ENCODE measurements around the gene CORO2A. TPM values are rescaled to one million over a fixed set of nuclear protein-coding genes. Genes with fewer than 3 reads are reported as not detected.

CORO2A gene
- total and polyA plus RNA-seq, 10 of the 15 experiments (the other 5 are each of a cell fraction or from before 2014, with no cell fraction given), result 1.0 to 5.3 (median 3.5) TPM

DNA sequence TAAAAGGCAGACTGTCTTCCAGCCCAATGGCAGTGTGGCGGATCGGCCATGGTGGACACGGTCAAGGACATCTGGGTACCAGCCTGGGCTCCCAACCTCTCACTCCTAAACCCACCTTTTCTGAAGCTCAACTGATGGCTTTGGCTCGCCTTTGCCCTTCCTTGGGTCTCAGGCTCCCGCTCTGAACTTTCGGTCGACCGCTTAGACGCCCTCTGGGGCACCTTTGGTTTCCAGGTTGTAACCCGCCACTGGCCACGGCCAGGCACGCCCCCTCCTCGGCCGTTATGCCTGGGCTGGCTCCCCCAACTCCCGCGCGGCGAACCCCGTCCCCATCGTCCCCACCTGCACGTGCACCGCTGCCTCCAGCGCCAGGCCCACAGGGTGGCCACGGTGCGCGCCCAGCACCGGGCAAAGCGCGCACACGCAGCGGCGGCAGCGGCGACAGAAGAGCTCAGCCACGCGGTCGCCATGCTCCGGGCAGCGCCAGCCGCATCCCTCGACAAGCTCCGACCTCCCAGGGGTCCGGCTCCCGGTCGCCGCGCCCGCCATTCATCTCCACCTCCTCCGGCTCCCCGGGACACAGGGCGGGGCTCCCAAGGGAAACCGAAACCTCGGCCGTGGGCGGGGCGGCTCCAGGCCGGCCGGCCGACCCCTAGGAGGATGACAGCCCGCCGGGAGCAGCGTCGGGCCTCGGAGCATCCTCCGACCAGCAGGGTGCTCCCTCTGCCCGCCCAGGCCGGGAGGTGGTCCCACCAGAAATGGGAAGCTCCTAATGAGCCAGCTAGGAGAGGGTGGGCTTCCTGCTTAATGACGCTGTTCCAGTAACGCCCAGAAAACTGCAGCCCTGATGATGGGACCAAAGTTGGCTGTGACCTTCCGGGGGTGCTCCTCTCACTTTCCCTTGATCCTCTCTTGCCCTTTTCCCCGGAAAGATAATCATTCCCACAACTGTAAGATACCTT lies 73.5 kb downstream of the CORO2A start, which contains the start of gene TRIM14 (continued):
- TF ChIP-seq PKNOX1 (IDR thresholded peaks at IDR 0.05), result 0 out of 2 replicates have a peak, but pooled peaks have one; percentile 35
- no peak for TF ChIP-seq ZNF207 (IDR thresholded peaks at IDR 0.05; ENCODE audit: borderline replicate concordance)
- TF ChIP-seq CEBPZ (IDR thresholded peaks at IDR 0.05; ENCODE audit: low read depth, low read length), result no peak
- peak; percentile 82 for TF ChIP-seq DPF2 (IDR thresholded peaks at IDR 0.05)
- TF ChIP-seq EGR1 (IDR thresholded peaks at IDR 0.05; ENCODE audit: borderline replicate concordance in 1 of 2, low read depth in 2 of 2, low read length in 2 of 2), result peak in 1 of 2 experiments; percentile 50; a peak in 1 of 3 replicates
- TF ChIP-seq RB1 (IDR thresholded peaks at IDR 0.05; ENCODE audit: borderline replicate concordance), result 0 out of 2 replicates have a peak, but pooled peaks have one; percentile 54
- peak; percentile 90 for TF ChIP-seq IKZF1 (conservative IDR thresholded peaks at IDR 0.05)
- peak; percentile 88; the same call in 1 of the 2 replicates for TF ChIP-seq NFXL1 (IDR thresholded peaks at IDR 0.05; ENCODE audit: borderline replicate concordance)
- TF ChIP-seq CBX5 (IDR thresholded peaks at IDR 0.05; ENCODE audit: low read depth), result no peak
- TF ChIP-seq CEBPB (IDR thresholded peaks at IDR 0.05; ENCODE audit: borderline replicate concordance in 1 of 2, low read depth in 2 of 2, low read length in 2 of 2), result no peak
- TF ChIP-seq POLR2AphosphoS2 (IDR thresholded peaks at IDR 0.05; ENCODE audit: low read depth, low read length), result no peak
- TF ChIP-seq SRF (IDR thresholded peaks at IDR 0.05; ENCODE audit: low read depth in 2 of 2, low read length in 2 of 2), result 0 out of 4 replicates have a peak, but pooled peaks of 1 of the 2 experiments have one; percentile 38
- TF ChIP-seq ZNF217 (IDR thresholded peaks at IDR 0.05), result no peak
- TF ChIP-seq MYC (IDR thresholded peaks at IDR 0.05; ENCODE audit: insufficient read depth, insufficient read length, insufficient replicate concordance, low read length, severe bottlenecking), result peak; percentile 86
- peak; percentile 85 for TF ChIP-seq YY1 (IDR thresholded peaks at IDR 0.05; ENCODE audit: low read depth, low read length)
- peak; percentile 7; the same call in 1 of the 2 replicates for TF ChIP-seq CREM (IDR thresholded peaks at IDR 0.05; ENCODE audit: low read depth)
- no peak for TF ChIP-seq ATF7 (IDR thresholded peaks at IDR 0.05; ENCODE audit: low read depth)
- 0 out of 2 replicates have a peak, but pooled peaks have one; percentile 45 for TF ChIP-seq SMARCA5 (IDR thresholded peaks at IDR 0.05)
- peak; percentile 46 for TF ChIP-seq KLF5 (IDR thresholded peaks at IDR 0.05; ENCODE audit: partially characterized antibody)
- peak; percentile 47 for TF ChIP-seq RAD21 (IDR thresholded peaks at IDR 0.05; ENCODE audit: insufficient read depth, low read depth, low read length)
- TF ChIP-seq SPI1 (IDR thresholded peaks at IDR 0.05; ENCODE audit: borderline replicate concordance, insufficient read depth, low read depth, low read length), result no peak
- TF ChIP-seq ASH2L (IDR thresholded peaks at IDR 0.05; ENCODE audit: borderline replicate concordance, low read depth), result peak; percentile 99
- TF ChIP-seq POLR2AphosphoS5 (IDR thresholded peaks at IDR 0.05; ENCODE audit: low read length), result 0 out of 2 replicates have a peak, but pooled peaks have one; percentile 31
- TF ChIP-seq RBBP5 (conservative IDR thresholded peaks at IDR 0.05), result peak; percentile 77; the same call in 1 of the 2 replicates
